ENCODE data around the gene MPIG6B. TPM values are rescaled to one million over a fixed set of nuclear protein-coding genes. Genes with fewer than 3 reads are reported as not detected.

The MPIG6B gene
- not detected in 2 replicates for total RNA-seq (2014; rRNA removed; shearing (Covaris generic))

GRCh38 chr6:31723245-31723979, at the start of gene MPIG6B:
TSS of gene MPIG6B (plus strand) at chr6:31723373. CDS start at chr6:31723384, 11 bp downstream.
- DNase-seq (ENCODE audit: low read depth): no peak

- DNase-seq (ENCODE audit: low read depth): no peak
These were observed 46.8 kb upstream of the MPIG6B start for GRCh38 chr6:31676322-31676903.

GRCh38 chr6:31676904-31677303, 46.3 kb upstream of the MPIG6B start:
- DNase-seq (ENCODE audit: low read depth): no peak

GRCh38 chr6:31677955-31678354, 45.2 kb upstream of the MPIG6B start:
- DNase-seq (ENCODE audit: low read depth): no peak

GRCh38 chr6:31680226-31681134, 42.7 kb upstream of the MPIG6B start, which contains the start of gene LY6G5C:
TSS of gene LY6G5C (minus strand) at chr6:31681067. CDS start at chr6:31680373, 694 bp downstream.
- peak; percentile 93 for DNase-seq (ENCODE audit: low read depth)

GRCh38 chr6:31681135-31681671, 42.0 kb upstream of the MPIG6B start:
- peak; percentile 67 for DNase-seq (ENCODE audit: low read depth)

- no peak for DNase-seq (ENCODE audit: low read depth)
These were observed 39.6 kb upstream of the MPIG6B start for GRCh38 chr6:31683591-31683990.

GRCh38 chr6:31686483-31686882, 36.7 kb upstream of the MPIG6B start:
- no peak for DNase-seq (ENCODE audit: low read depth)

- no peak for DNase-seq (ENCODE audit: low read depth)
These were observed 35.9 kb upstream of the MPIG6B start for GRCh38 chr6:31687321-31687720.

GRCh38 chr6:31687860-31688693, 35.1 kb upstream of the MPIG6B start:
- DNase-seq (ENCODE audit: low read depth): no peak

- no peak for DNase-seq (ENCODE audit: low read depth)
These were observed 33.7 kb upstream of the MPIG6B start for GRCh38 chr6:31689249-31690110.

- DNase-seq (ENCODE audit: low read depth): no peak
These were observed 32.7 kb upstream of the MPIG6B start for GRCh38 chr6:31690231-31691077.

GRCh38 chr6:31691078-31691463, 32.1 kb upstream of the MPIG6B start:
- DNase-seq (ENCODE audit: low read depth): no peak

- no peak for DNase-seq (ENCODE audit: low read depth)
These were observed 31.5 kb upstream of the MPIG6B start for GRCh38 chr6:31691564-31692108.

- DNase-seq (ENCODE audit: low read depth): no peak
These were observed 30.8 kb upstream of the MPIG6B start for GRCh38 chr6:31692353-31692752.

- DNase-seq (ENCODE audit: low read depth): no peak
These were observed 30.3 kb upstream of the MPIG6B start for GRCh38 chr6:31692886-31693285.

GRCh38 chr6:31693535-31693934, 29.6 kb upstream of the MPIG6B start:
- no peak for DNase-seq (ENCODE audit: low read depth)

- no peak for DNase-seq (ENCODE audit: low read depth)
These were observed 25.6 kb upstream of the MPIG6B start for GRCh38 chr6:31697555-31697954.
